Testis (tissue), 2 donors: ENCODE measurements around the gene ARHGAP44.

Experiments used
- POLR2A ChIP-seq: fragments of 450-650 bp; IDR thresholded peaks from one replicate; pipeline ENCODE4 v1.6.1; 2017; ENCODE audit warnings: antibody characterized with exemption, mild to moderate bottlenecking, moderate library complexity
- TF ChIP-seq, protein P1 (sequence below), 3 experiments: fragments of 450-650 bp in 2 of 3; fragments of 200-600 bp in 1 of 3; sonication (generic) in 1 of 3; IDR thresholded peaks; one replicate each; pipeline ENCODE4 v1.5.1; 2016 to 2019; ENCODE audit warnings: antibody characterized with exemption in 3 of 3, mild to moderate bottlenecking in 2 of 3, moderate library complexity in 1 of 3

DNA sequence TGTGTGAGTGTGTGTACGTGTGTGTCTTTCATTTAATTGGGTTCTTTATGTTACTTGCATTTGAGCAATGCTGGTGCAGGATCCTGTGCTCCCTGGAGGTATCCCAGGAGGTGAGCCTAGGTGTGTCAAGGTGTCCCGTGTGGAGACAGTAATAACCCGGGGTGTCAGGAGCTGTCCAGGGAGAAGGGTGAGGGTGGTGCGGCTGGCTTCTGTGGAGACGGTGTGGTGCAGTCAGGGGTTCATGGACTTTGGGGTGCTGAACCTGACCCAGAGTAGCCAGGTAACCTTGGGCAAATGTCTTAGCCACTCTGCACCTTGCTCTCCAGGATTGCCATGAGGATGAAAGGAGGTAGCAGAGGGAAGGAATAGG, 235.9 kb downstream of the ARHGAP44 start:
- TF ChIP-seq, protein P1, sequence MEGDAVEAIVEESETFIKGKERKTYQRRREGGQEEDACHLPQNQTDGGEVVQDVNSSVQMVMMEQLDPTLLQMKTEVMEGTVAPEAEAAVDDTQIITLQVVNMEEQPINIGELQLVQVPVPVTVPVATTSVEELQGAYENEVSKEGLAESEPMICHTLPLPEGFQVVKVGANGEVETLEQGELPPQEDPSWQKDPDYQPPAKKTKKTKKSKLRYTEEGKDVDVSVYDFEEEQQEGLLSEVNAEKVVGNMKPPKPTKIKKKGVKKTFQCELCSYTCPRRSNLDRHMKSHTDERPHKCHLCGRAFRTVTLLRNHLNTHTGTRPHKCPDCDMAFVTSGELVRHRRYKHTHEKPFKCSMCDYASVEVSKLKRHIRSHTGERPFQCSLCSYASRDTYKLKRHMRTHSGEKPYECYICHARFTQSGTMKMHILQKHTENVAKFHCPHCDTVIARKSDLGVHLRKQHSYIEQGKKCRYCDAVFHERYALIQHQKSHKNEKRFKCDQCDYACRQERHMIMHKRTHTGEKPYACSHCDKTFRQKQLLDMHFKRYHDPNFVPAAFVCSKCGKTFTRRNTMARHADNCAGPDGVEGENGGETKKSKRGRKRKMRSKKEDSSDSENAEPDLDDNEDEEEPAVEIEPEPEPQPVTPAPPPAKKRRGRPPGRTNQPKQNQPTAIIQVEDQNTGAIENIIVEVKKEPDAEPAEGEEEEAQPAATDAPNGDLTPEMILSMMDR (IDR thresholded peaks at IDR 0.05): no peak
- TF ChIP-seq POLR2A: no peak
